GM12892 (cell line): ENCODE measurements around the gene GABRA5.

Experiments used
- POLR2A ChIP-seq: IDR thresholded peaks from 2 replicates; pipeline ENCODE4 v1.6.1; 2011; ENCODE audit warnings: low read depth, low read length, control low read depth
- POLR2AphosphoS5 ChIP-seq: IDR thresholded peaks from 2 replicates; pipeline ENCODE4 v1.6.1; 2011; ENCODE audit warnings: low read depth, low read length, control low read depth
- TAF1 ChIP-seq: IDR thresholded peaks from 2 replicates; pipeline ENCODE4 v1.6.1; 2011; ENCODE audit warnings: low read depth, mild to moderate bottlenecking, control low read depth, low read length, borderline replicate concordance

GRCh38 chr15:26901041-26901440 is 34.2 kb downstream of the GABRA5 start:
- TF ChIP-seq TAF1 (no peak), POLR2AphosphoS5 (no peak), POLR2A (no peak)
